SU-DHL-6 (cell line): ENCODE results near the gene MS4A15.

Experiments
- H2AFZ ChIP-seq: fragments of 200-600 bp; sonication (generic); 2 replicates; pipeline ENCODE4 v1.6.1; 2014; ENCODE audit warnings: low read depth, mild to moderate bottlenecking, moderate library complexity, mixed read lengths, antibody characterized with exemption, low read length; ENCODE audit not compliant: severe bottlenecking
- H3F3A ChIP-seq: fragments of 200-600 bp; shearing (Covaris generic); 2 replicates; pipeline ENCODE4 v1.6.0; 2016; ENCODE audit warnings: antibody characterized with exemption, mild to moderate bottlenecking; ENCODE audit not compliant: insufficient read depth
- H3K27ac ChIP-seq: fragments of 200-600 bp; sonication (generic); 2 replicates; pipeline ENCODE4 v1.5.1; 2016; ENCODE audit warnings: low read depth, mild to moderate bottlenecking, low read length, moderate library complexity, mixed read lengths
- H3K27me3 ChIP-seq: fragments of 200-600 bp; sonication (generic), shearing (Covaris generic); 2 replicates; pipeline ENCODE4 v1.6.0; 2014; ENCODE audit warnings: mild to moderate bottlenecking, low read length
- H3K36me3 ChIP-seq: fragments of 200-600 bp; sonication (generic); 2 replicates; pipeline ENCODE4 v1.6.1; 2014; ENCODE audit warnings: mild to moderate bottlenecking, low read length, mixed read lengths
- H3K4me2 ChIP-seq: fragments of 300-600, 200-600 bp; shearing (Covaris generic), sonication (generic); 2 replicates; pipeline ENCODE4 v1.6.0; 2014; ENCODE audit warnings: low read length, low read depth, mild to moderate bottlenecking; ENCODE audit not compliant: poor library complexity, severe bottlenecking
- H3K4me3 ChIP-seq: fragments of 200-600 bp; sonication (generic); 2 replicates; pipeline ENCODE4 v1.5.1; 2014; ENCODE audit warnings: antibody characterized with exemption, low read length, mild to moderate bottlenecking, mixed read lengths; ENCODE audit not compliant: insufficient read depth, poor library complexity, severe bottlenecking
- H3K79me2 ChIP-seq: fragments of 200-600 bp; sonication (generic); 2 replicates; pipeline ENCODE4 v1.6.1; 2014; ENCODE audit warnings: mild to moderate bottlenecking, low read length, moderate library complexity; ENCODE audit not compliant: insufficient read depth
- H3K9ac ChIP-seq: fragments of 200-600 bp; sonication (generic); 2 replicates; pipeline ENCODE4 v1.7.0; 2014; ENCODE audit warnings: mild to moderate bottlenecking, low read length
- H3K9me2 ChIP-seq: fragments of 200-600 bp; sonication (generic); replicated peaks from 2 replicates; pipeline ENCODE4 v1.6.1; 2014; ENCODE audit warnings: low read length; ENCODE audit not compliant: insufficient read depth
- H3K9me3 ChIP-seq: fragments of 200-600 bp; sonication (generic); 2 replicates; pipeline ENCODE4 v1.6.1; 2014; ENCODE audit warnings: low read length, mixed read lengths; ENCODE audit not compliant: insufficient read depth
- H4K20me1 ChIP-seq: fragments of 200-600 bp; sonication (generic); 2 replicates; pipeline ENCODE4 v1.6.1; 2014; ENCODE audit warnings: low read depth, mild to moderate bottlenecking, antibody characterized with exemption, low read length, moderate library complexity, mixed read lengths
- EZH2phosphoT487 ChIP-seq: fragments of 200-600 bp; sonication (generic), shearing (Covaris generic); conservative IDR thresholded peaks from 2 replicates; pipeline ENCODE4 v1.6.1; 2018; ENCODE audit warnings: mild to moderate bottlenecking, antibody characterized with exemption, low read length, moderate library complexity, mixed read lengths
- TF ChIP-seq, protein P1 (sequence below): fragments of 200-600 bp; sonication (generic); IDR thresholded peaks from one replicate; pipeline ENCODE4 v1.5.1; 2017; ENCODE audit warnings: antibody characterized with exemption, mild to moderate bottlenecking, low read length, moderate library complexity; ENCODE audit not compliant: insufficient read depth, poor library complexity, severe bottlenecking

Gene MS4A15

DNA sequence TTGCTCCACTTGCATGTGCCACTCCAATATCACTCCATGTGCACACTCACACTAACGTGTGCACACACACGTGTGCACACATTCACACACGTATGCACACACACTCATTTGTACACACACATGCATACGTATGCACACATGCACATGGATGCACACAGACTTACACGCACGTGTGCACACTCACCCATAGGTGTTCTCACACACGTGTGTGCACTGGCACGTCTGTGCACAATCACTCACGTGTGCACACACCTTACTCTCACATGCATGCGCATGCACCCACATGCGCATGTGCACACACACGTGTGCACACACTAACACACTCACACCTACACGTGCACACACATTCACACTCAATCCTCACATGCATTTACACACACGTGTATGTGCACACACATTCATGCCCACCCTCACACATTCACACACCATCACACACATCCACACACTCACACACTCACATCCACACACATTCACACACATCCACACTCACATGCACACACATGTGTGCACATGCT lies 9.3 kb upstream of the MS4A15 start:
- H3K4me3 ChIP-seq, result no peak overlapping the region
- no peaks in the 10 kb centered on the region for H3F3A ChIP-seq
- no peak overlapping the region for H3K9ac ChIP-seq
- no peak overlapping the region for H2AFZ ChIP-seq
- H3K9me3 ChIP-seq, result no peaks in the 10 kb centered on the region
- H3K27me3 ChIP-seq, result 0 out of 2 replicates have a peak, but pooled peaks cover 2% of the 10 kb centered on the region
- no peaks in the 10 kb centered on the region for H3K36me3 ChIP-seq
- no peak overlapping the region for H3K4me2 ChIP-seq
- H3K9me2 ChIP-seq, result no peaks in the 10 kb centered on the region
- H3K27ac ChIP-seq, result no peak overlapping the region
- TF ChIP-seq EZH2phosphoT487, result no peak
- TF ChIP-seq, protein P1, sequence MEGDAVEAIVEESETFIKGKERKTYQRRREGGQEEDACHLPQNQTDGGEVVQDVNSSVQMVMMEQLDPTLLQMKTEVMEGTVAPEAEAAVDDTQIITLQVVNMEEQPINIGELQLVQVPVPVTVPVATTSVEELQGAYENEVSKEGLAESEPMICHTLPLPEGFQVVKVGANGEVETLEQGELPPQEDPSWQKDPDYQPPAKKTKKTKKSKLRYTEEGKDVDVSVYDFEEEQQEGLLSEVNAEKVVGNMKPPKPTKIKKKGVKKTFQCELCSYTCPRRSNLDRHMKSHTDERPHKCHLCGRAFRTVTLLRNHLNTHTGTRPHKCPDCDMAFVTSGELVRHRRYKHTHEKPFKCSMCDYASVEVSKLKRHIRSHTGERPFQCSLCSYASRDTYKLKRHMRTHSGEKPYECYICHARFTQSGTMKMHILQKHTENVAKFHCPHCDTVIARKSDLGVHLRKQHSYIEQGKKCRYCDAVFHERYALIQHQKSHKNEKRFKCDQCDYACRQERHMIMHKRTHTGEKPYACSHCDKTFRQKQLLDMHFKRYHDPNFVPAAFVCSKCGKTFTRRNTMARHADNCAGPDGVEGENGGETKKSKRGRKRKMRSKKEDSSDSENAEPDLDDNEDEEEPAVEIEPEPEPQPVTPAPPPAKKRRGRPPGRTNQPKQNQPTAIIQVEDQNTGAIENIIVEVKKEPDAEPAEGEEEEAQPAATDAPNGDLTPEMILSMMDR, result no peak
- H3K79me2 ChIP-seq, result no peaks in the 10 kb centered on the region
- H4K20me1 ChIP-seq, result no peaks in the 10 kb centered on the region

DNA sequence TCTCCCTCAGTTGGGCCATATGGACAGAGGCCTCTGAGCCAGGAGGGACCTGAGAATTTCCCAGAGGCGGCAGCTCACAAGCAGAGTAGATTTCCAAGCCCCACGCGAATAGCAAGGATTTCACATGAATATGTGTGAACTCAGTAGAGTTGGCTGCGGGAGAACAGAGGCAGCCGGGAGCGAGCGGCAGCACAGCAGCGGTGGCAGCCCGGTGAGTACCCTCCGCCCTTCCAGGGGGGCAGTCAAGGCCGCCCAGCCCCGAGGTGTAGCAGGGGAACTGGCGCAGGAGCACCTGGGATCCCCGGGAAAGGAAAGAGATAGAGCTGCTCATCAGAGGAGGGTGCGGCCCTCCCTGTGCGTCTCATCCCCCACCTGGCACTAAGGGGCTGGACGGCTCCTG lies 8.4 kb upstream of the MS4A15 start:
- H3K36me3 ChIP-seq, result no peaks in the 10 kb centered on the region
- no peaks in the 10 kb centered on the region for H3F3A ChIP-seq
- 0 out of 2 replicates have a peak, but pooled peaks cover 2% of the 10 kb centered on the region for H3K27me3 ChIP-seq
- H3K79me2 ChIP-seq, result no peaks in the 10 kb centered on the region
- H2AFZ ChIP-seq, result no peak overlapping the region
- H3K4me2 ChIP-seq, result no peak overlapping the region
- H3K9me2 ChIP-seq, result no peaks in the 10 kb centered on the region
- no peaks in the 10 kb centered on the region for H4K20me1 ChIP-seq
- H3K9me3 ChIP-seq, result no peaks in the 10 kb centered on the region
- TF ChIP-seq, protein P1, result no peak
- no peak for TF ChIP-seq EZH2phosphoT487
- no peak overlapping the region for H3K4me3 ChIP-seq
- no peak overlapping the region for H3K27ac ChIP-seq
- H3K9ac ChIP-seq, result no peak overlapping the region

DNA sequence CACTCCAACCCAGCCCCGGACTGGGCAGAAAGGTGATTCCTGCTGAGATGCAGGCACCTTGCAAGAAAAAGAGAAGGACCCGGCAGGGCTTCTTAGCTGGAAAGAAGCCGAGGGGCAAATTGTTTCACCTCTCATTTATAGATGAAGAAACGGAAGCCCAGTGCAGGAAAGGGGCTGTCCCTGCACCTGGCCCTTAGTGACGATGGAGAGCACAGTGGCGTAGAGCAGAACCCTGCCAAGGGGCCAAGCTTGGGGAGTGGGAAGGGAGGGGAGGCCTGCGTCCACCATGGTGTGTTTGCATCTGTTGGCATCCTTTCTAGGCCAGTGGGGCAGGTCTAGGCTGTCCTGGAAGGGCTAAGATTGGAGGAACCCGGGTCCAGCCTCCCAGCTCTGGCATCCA lies 7.8 kb upstream of the MS4A15 start:
- no peaks in the 10 kb centered on the region for H3K79me2 ChIP-seq
- no peak overlapping the region for H3K4me2 ChIP-seq
- H2AFZ ChIP-seq, result no peak overlapping the region
- H3K36me3 ChIP-seq, result no peaks in the 10 kb centered on the region
- H3K27ac ChIP-seq, result no peak overlapping the region
- 0 out of 2 replicates have a peak, but pooled peaks cover 2% of the 10 kb centered on the region for H3K27me3 ChIP-seq
- no peaks in the 10 kb centered on the region for H3K9me3 ChIP-seq
- no peaks in the 10 kb centered on the region for H4K20me1 ChIP-seq
- H3K4me3 ChIP-seq, result no peak overlapping the region
- H3K9ac ChIP-seq, result no peak overlapping the region
- no peak for TF ChIP-seq EZH2phosphoT487
- no peaks in the 10 kb centered on the region for H3F3A ChIP-seq
- no peaks in the 10 kb centered on the region for H3K9me2 ChIP-seq

DNA sequence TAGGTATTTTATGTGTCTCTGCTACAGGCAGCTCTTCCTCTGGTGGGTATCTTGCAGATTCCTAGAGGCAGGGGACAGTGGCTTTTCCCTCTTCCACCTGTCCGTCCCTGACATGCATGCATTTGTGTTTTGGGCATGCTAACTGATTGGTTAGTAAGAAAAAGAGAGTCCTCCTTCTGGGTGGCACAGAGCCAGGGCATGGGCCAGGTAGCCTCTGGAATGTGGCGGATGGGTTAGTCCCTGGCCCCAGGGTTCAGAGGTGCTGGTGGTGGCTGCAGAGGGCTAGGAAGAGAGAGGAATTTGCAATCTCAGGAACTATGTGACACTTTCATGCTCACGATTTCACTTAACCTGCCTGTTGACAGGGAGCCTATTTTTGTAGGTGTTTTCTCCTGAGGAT lies 5.8 kb upstream of the MS4A15 start:
- Histone ChIP-seq H3K27me3 (no peaks in the 10 kb centered on the region), H3K36me3 (no peaks in the 10 kb centered on the region), H3K4me2 (no peak overlapping the region), H3K9me2 (no peaks in the 10 kb centered on the region), H3K79me2 (no peaks in the 10 kb centered on the region), H4K20me1 (no peaks in the 10 kb centered on the region), H3K4me3 (no peak overlapping the region), H3K9ac (no peak overlapping the region), H3F3A (no peaks in the 10 kb centered on the region), H3K9me3 (no peaks in the 10 kb centered on the region), H3K27ac (no peak overlapping the region), H2AFZ (no peak overlapping the region)
- TF ChIP-seq EZH2phosphoT487, result no peak
- TF ChIP-seq, protein P1, result no peak
